Transverse colon (tissue), 3 donors: ENCODE results near the gene TMA7B.

Experiments used
- EP300 ChIP-seq: sonication (generic); formaldehyde crosslinking; IDR thresholded peaks from one replicate; pipeline ENCODE4 v1.6.1; 2017; ENCODE audit warnings: antibody characterized with exemption, low read depth
- POLR2A ChIP-seq: fragments of 450-650 bp; IDR thresholded peaks from one replicate; pipeline ENCODE4 v1.6.1; 2016; ENCODE audit warnings: antibody characterized with exemption, mild to moderate bottlenecking, moderate library complexity
- TF ChIP-seq, protein P1 (sequence below), 5 experiments: fragments of 200-600 bp in 3 of 5; fragments of 450-650 bp in 2 of 5; sonication (generic) in 3 of 5; IDR thresholded peaks; 1 replicate in 2 of 5; 2 replicates in 3 of 5; pipeline ENCODE4 v1.5.1; 2016 to 2017; ENCODE audit warnings: antibody characterized with exemption in 5 of 5, inconsistent platforms in 3 of 5, mild to moderate bottlenecking in 2 of 5, moderate library complexity in 1 of 5

DNA sequence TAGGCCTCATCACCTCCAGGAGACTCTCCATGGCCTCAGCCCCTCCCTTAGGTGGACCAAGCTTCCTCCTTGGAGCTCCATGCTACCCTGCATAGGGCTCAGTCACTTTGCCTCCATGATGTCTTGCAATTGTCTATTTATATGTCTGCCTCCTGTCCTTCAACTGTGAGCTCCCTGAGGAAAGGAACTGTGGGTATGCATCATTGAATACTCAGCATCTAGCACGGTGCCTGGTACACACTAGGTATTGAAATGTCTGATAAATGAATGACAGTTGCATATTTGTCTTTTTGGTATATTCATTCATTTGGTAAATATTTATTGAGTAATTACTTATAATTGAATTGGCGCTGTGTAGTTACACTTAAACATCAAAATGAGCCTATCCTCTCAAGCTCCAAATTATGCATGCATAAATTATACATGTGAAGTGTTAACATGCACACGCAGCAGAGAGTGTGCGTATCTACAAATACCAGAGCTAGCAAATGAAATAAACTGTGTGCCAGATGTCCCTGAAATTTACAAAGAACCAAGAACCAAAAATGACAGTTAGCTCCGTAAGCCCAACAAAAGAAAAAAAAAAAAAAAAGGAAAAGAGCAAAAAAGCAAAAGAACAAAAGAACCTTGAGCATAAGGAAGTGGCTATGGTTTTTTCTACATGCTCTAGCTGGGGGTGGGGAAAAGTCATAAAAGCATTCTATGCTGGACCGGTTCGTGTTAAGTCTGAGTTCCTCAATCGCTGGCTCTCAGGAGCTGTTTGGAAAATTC, 34.1 kb upstream of the TMA7B start:
- TF ChIP-seq, protein P1, sequence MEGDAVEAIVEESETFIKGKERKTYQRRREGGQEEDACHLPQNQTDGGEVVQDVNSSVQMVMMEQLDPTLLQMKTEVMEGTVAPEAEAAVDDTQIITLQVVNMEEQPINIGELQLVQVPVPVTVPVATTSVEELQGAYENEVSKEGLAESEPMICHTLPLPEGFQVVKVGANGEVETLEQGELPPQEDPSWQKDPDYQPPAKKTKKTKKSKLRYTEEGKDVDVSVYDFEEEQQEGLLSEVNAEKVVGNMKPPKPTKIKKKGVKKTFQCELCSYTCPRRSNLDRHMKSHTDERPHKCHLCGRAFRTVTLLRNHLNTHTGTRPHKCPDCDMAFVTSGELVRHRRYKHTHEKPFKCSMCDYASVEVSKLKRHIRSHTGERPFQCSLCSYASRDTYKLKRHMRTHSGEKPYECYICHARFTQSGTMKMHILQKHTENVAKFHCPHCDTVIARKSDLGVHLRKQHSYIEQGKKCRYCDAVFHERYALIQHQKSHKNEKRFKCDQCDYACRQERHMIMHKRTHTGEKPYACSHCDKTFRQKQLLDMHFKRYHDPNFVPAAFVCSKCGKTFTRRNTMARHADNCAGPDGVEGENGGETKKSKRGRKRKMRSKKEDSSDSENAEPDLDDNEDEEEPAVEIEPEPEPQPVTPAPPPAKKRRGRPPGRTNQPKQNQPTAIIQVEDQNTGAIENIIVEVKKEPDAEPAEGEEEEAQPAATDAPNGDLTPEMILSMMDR (IDR thresholded peaks at IDR 0.05), result no peak
- TF ChIP-seq POLR2A, result no peak
- TF ChIP-seq EP300, result no peak
